ENCODE results near the gene DIAPH1.
"Not testable (repeated sequence)": the region's sequence is repeated elsewhere in the genome, so short reads cannot be mapped to it uniquely, and the experiment has no call there.

DIAPH1 gene

DNA sequence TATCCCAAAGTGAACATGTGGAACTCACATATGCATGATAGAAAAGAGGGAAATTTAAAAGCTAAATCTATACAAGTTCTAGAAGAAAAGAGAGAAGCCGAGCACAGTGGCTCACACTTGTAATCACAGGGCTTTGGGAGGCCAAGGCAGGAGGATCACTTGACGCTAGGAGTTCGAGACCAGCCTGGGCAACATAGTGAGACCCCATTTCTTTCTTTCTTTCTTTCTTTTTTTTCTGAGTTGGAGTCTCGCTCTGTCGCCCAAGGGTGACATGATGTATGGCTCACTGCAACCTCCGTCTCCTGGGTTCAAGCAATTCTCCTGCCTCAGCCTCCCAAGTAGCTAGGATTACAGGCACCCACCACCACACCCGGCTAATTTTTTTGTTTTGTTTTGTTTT is 8.9 kb downstream of the DIAPH1 start:
- H3K9ac ChIP-seq (ENCODE audit: low read length in 2 of 2); H3K4me1 ChIP-seq (ENCODE audit: control insufficient read depth, insufficient read depth, low read length); H3K27me3 ChIP-seq (ENCODE audit: control insufficient read depth in 1 of 2, insufficient read depth in 2 of 2, low read length in 2 of 2); H3K4me3 ChIP-seq (ENCODE audit: low read length in 2 of 2); H3K36me3 ChIP-seq (ENCODE audit: control insufficient read depth in 2 of 2, insufficient read depth in 2 of 2, low read length in 2 of 2); H3K9me3 ChIP-seq (ENCODE audit: control insufficient read depth in 2 of 2, low read length in 2 of 2); H3K27ac ChIP-seq (ENCODE audit: low read length): not testable (repeated sequence)

DNA sequence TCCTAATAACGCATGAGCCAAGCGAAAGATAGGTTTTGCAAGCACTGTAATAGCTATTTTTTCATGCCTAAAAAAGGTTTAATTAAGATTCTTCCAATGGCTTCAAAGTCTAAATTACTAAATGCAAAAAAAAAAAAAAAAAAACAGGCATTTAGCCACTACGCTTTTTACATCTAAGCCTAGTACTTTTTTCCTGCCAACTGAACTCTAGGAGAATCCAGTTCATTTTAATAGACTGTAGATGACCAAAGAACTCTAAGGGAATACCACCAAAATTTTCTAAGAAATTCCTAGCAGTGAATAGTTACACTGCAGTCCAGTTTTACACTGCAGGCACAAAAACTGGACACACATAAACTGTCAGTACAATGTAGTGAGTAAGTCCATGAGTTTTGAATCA is 9.8 kb downstream of the DIAPH1 start:
- no peaks in the 10 kb centered on the region for H3K4me1 ChIP-seq (ENCODE audit: control insufficient read depth, insufficient read depth, low read length)
- no peaks in the 10 kb centered on the region for H3K9me3 ChIP-seq (ENCODE audit: control insufficient read depth in 2 of 2, low read length in 2 of 2)
- no peaks in the 10 kb centered on the region for H3K36me3 ChIP-seq (ENCODE audit: control insufficient read depth in 2 of 2, insufficient read depth in 2 of 2, low read length in 2 of 2)
- no peaks in the 10 kb centered on the region for H3K27me3 ChIP-seq (ENCODE audit: control insufficient read depth in 1 of 2, insufficient read depth in 2 of 2, low read length in 2 of 2)
- H3K4me3 ChIP-seq (ENCODE audit: low read length in 2 of 2): no peak overlapping the region
- H3K27ac ChIP-seq (ENCODE audit: low read length): no peak overlapping the region
- H3K9ac ChIP-seq (ENCODE audit: low read length in 2 of 2): no peak overlapping the region

DNA sequence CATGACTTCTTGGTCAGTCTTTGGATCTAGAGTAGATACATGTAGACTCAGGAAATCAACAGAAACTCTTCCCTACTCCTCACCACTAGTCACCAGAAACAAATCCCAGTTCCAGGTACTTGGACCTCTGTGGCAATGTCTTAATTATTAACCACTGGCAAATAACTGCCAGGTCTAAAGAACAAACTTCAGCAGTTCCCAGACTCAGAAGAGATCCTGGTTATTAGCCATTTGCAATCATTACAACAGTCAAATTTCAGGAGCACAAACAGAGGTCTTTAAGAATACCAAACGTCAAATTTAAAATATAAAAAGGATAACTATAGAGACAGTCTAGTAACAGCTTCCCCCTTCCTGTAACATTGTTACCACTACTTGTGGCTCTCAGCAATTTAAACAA is 10.2 kb downstream of the DIAPH1 start:
- Histone ChIP-seq H3K9me3 (ENCODE audit: control insufficient read depth in 2 of 2, low read length in 2 of 2) (no peaks in the 10 kb centered on the region), H3K27ac (ENCODE audit: low read length) (no peak overlapping the region), H3K36me3 (ENCODE audit: control insufficient read depth in 2 of 2, insufficient read depth in 2 of 2, low read length in 2 of 2) (no peaks in the 10 kb centered on the region), H3K27me3 (ENCODE audit: control insufficient read depth in 1 of 2, insufficient read depth in 2 of 2, low read length in 2 of 2) (no peaks in the 10 kb centered on the region), H3K9ac (ENCODE audit: low read length in 2 of 2) (no peak overlapping the region), H3K4me1 (ENCODE audit: control insufficient read depth, insufficient read depth, low read length) (peaks cover 4% of the 10 kb centered on the region), H3K4me3 (ENCODE audit: low read length in 2 of 2) (no peak overlapping the region)

DNA sequence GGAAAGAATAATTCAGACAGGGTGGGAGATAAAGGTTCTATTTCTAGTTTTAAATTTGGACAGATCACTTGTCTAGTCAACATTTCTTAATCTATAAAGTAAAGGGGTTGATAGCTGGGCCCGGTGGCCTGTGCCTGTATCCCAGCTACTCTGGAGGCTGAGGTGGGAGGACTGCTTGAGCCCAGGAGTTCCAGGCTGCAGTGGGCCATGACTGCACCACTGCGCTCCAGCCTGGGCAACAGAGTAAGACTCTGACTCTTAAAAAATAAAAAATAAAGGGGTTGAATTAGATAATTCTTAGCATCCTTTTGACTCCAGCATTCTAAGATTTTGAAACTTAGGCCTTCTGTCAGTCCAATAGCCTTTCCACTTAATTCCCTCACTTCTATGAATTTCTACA is 10.8 kb downstream of the DIAPH1 start:
- Histone ChIP-seq H3K4me3 (ENCODE audit: low read length in 2 of 2) (no peak overlapping the region), H3K4me1 (ENCODE audit: control insufficient read depth, insufficient read depth, low read length) (peaks cover 4% of the 10 kb centered on the region), H3K36me3 (ENCODE audit: control insufficient read depth in 2 of 2, insufficient read depth in 2 of 2, low read length in 2 of 2) (no peaks in the 10 kb centered on the region), H3K27ac (ENCODE audit: low read length) (no peak overlapping the region), H3K27me3 (ENCODE audit: control insufficient read depth in 1 of 2, insufficient read depth in 2 of 2, low read length in 2 of 2) (no peaks in the 10 kb centered on the region), H3K9me3 (ENCODE audit: control insufficient read depth in 2 of 2, low read length in 2 of 2) (no peaks in the 10 kb centered on the region), H3K9ac (ENCODE audit: low read length in 2 of 2) (no peak overlapping the region)

DNA sequence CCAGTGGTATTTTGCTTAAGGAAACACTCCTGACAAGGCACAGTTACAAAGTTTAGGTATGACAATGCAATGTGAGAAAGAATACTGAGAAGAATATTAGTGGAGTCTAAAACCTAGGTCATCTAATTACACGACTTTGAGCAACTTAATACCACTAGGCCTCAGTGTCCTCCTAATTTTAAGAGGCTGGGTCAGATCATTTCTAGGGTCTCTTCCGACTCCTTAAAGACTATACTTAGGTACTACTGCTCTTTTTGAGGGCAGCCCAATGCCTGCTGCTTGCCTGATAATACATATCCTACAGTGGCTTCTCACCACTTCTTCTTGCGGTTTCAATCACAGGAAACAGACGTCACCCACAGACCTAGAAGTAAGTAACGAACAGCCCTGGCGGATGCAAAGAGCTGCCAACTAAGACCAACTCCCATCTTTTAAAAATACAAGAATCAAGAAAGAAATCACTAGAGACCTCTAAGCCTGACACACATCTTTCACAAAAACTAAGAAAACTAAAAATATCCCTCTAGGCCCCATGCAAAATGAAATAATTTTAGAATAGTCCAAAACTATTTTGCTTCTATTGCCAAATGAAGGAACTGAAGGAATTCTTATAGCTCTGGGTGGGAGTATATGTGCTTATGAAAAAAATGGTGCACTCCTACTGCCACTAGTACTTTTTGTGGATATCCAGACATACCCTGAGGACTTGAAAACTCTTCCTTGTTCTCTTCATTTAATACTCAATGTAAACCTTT is 13.1 kb downstream of the DIAPH1 start:
- peaks cover 4% of the 10 kb centered on the region for H3K4me1 ChIP-seq (ENCODE audit: control insufficient read depth, insufficient read depth, low read length)
- no peaks in the 10 kb centered on the region for H3K9me3 ChIP-seq (ENCODE audit: control insufficient read depth in 2 of 2, low read length in 2 of 2)
- H3K4me3 ChIP-seq (ENCODE audit: low read length in 2 of 2): no peak overlapping the region
- H3K27ac ChIP-seq (ENCODE audit: low read length): no peak overlapping the region
- H3K9ac ChIP-seq (ENCODE audit: low read length in 2 of 2): no peak overlapping the region
- H3K36me3 ChIP-seq (ENCODE audit: control insufficient read depth in 2 of 2, insufficient read depth in 2 of 2, low read length in 2 of 2): no peaks in the 10 kb centered on the region
- H3K27me3 ChIP-seq (ENCODE audit: control insufficient read depth in 1 of 2, insufficient read depth in 2 of 2, low read length in 2 of 2): no peaks in the 10 kb centered on the region

DNA sequence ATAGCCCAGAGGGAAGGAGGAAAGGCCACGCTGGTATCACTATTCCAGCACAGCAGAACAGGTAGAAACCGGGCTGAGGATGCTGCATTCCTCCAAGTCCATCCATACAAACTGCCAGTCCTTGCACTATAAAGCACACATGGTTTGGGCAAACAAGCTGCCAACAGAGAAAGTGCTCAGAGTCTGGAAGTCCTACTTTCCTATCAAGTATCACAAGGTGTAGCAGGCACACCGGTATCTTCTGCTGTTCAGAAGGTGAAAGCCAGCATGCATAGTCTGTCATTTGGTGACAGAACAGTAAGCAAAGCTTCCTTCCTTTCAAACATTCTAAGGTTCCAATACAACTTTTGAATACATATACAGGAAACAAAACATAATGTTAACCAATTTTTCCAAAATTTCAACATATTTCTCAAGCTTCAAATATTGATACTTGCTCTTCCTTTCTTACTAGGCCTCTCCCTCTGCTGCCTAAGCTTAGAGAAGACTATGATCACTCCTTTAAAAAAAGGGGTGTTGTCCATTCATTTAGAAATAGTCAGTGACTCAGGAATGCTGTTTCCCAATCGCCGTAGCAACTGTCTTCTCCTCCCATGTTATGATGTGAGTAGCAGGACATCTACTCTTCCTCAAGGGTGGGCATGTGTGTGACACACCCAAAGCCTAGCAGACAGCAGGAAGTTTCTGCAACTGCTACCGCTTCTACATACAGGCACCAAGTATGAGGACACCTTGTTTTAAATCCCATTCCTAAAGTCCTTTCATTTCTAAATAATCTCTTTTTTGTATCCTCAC is 14.7 kb downstream of the DIAPH1 start:
- no peak overlapping the region for H3K4me3 ChIP-seq (ENCODE audit: low read length in 2 of 2)
- H3K9me3 ChIP-seq (ENCODE audit: control insufficient read depth in 2 of 2, low read length in 2 of 2): no peaks in the 10 kb centered on the region
- H3K36me3 ChIP-seq (ENCODE audit: control insufficient read depth in 2 of 2, insufficient read depth in 2 of 2, low read length in 2 of 2): no peaks in the 10 kb centered on the region
- H3K27ac ChIP-seq (ENCODE audit: low read length): no peak overlapping the region
- peak overlapping the region in 1 of 2 donors; percentile 15 for H3K9ac ChIP-seq (ENCODE audit: low read length in 2 of 2)
- no peaks in the 10 kb centered on the region for H3K27me3 ChIP-seq (ENCODE audit: control insufficient read depth in 1 of 2, insufficient read depth in 2 of 2, low read length in 2 of 2)
- H3K4me1 ChIP-seq (ENCODE audit: control insufficient read depth, insufficient read depth, low read length): peaks cover 9% of the 10 kb centered on the region

DNA sequence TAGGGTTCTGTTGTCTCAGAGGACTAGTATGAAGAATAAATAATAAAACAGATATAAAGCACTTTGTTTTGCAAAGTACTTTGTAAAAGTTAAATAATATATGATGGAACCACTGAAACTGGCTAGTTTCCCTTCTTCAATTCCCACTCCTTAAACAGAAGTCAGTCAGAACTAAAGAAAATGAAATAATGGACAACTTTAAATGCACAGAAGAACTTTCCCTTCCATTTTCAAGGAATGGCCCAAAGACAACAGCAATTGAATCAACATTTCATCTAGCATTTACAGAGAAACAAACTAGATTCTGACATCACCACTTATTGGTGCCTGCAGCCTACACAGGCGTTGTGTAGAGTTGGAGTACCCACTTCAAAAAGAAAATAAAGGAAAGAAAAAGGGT is 16.2 kb downstream of the DIAPH1 start:
- Histone ChIP-seq H3K27ac (ENCODE audit: low read length) (no peak overlapping the region), H3K9me3 (ENCODE audit: control insufficient read depth in 2 of 2, low read length in 2 of 2) (no peaks in the 10 kb centered on the region), H3K4me3 (ENCODE audit: low read length in 2 of 2) (no peak overlapping the region), H3K9ac (ENCODE audit: low read length in 2 of 2) (no peak overlapping the region), H3K36me3 (ENCODE audit: control insufficient read depth in 2 of 2, insufficient read depth in 2 of 2, low read length in 2 of 2) (no peaks in the 10 kb centered on the region), H3K4me1 (ENCODE audit: control insufficient read depth, insufficient read depth, low read length) (peaks cover 9% of the 10 kb centered on the region), H3K27me3 (ENCODE audit: control insufficient read depth in 1 of 2, insufficient read depth in 2 of 2, low read length in 2 of 2) (no peaks in the 10 kb centered on the region)

DNA sequence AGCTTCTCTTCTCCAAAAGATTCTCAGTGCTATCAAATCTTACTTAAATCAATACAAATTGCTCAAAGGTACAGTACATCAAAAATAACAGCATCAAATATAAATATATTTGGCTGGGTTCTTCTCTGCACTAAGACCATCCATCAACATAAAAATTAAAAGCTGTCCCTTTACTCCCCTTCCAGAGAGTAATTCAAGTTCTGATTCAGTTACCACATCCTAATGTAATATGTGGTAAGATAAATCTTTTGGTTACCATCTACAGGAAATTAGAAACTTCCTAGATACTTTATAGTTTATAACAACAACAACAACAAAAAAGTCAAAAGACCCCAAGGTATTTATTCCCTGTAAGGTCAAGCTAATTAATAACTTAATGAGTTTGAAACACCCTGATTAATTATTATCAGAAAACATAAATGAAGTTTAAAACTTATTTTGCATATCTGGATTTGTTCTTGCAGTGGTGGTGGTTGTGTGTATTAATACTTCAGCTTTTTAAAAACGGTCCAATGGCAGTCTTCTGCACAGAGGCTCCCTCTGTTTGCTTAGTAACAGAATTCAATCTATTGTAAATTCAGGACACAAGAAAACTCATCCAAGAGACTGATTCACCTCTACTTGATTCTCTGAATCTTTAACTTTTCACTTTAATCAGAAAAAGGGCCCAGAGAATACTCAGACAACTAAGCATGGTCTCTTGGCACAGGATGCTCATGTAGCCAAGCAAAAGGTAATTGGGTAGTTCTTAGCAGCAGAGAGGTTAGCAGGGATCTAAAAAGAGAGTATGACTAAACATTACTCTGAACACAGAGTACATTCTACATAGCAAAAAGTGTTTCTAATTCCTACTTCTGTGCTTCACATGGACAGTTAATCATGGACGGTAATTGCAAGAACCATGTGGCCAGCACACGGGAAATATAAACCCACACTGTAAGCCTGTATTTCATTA is 20.1 kb downstream of the DIAPH1 start:
- H3K36me3 ChIP-seq (ENCODE audit: control insufficient read depth in 2 of 2, insufficient read depth in 2 of 2, low read length in 2 of 2): no peaks in the 10 kb centered on the region
- peak overlapping the region in 1 of 2 donors; percentile 29 for H3K9ac ChIP-seq (ENCODE audit: low read length in 2 of 2)
- H3K9me3 ChIP-seq (ENCODE audit: control insufficient read depth in 2 of 2, low read length in 2 of 2): no peaks in the 10 kb centered on the region
- H3K27me3 ChIP-seq (ENCODE audit: control insufficient read depth in 1 of 2, insufficient read depth in 2 of 2, low read length in 2 of 2): no peaks in the 10 kb centered on the region
- peak overlapping the region; percentile 58 for H3K27ac ChIP-seq (ENCODE audit: low read length)
- H3K4me1 ChIP-seq (ENCODE audit: control insufficient read depth, insufficient read depth, low read length): peaks cover 6% of the 10 kb centered on the region
- no peak overlapping the region for H3K4me3 ChIP-seq (ENCODE audit: low read length in 2 of 2)

DNA sequence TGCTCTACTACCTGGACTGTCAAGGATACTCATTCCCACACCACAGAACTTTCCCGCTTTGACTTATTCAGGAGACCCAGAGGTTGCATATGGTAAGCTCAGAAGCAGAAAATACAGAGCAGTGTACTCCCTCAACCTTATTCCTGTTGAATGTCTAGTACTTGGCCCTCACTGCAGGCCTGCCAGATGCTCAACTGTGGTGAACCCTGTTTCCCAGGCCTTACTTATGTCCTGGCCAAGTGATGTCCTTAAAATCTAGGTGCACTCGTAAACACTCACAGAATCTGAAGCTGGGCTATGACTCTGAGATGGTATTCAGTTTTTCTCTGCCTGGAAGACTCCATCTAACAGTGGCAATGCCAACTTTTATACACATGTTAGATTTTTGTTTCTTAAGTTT is 21.0 kb downstream of the DIAPH1 start:
- no peaks in the 10 kb centered on the region for H3K9me3 ChIP-seq (ENCODE audit: control insufficient read depth in 2 of 2, low read length in 2 of 2)
- H3K4me1 ChIP-seq (ENCODE audit: control insufficient read depth, insufficient read depth, low read length): peaks cover 6% of the 10 kb centered on the region
- H3K9ac ChIP-seq (ENCODE audit: low read length in 2 of 2): no peak overlapping the region
- no peaks in the 10 kb centered on the region for H3K36me3 ChIP-seq (ENCODE audit: control insufficient read depth in 2 of 2, insufficient read depth in 2 of 2, low read length in 2 of 2)
- H3K4me3 ChIP-seq (ENCODE audit: low read length in 2 of 2): no peak overlapping the region
- no peaks in the 10 kb centered on the region for H3K27me3 ChIP-seq (ENCODE audit: control insufficient read depth in 1 of 2, insufficient read depth in 2 of 2, low read length in 2 of 2)
- H3K27ac ChIP-seq (ENCODE audit: low read length): no peak overlapping the region

DNA sequence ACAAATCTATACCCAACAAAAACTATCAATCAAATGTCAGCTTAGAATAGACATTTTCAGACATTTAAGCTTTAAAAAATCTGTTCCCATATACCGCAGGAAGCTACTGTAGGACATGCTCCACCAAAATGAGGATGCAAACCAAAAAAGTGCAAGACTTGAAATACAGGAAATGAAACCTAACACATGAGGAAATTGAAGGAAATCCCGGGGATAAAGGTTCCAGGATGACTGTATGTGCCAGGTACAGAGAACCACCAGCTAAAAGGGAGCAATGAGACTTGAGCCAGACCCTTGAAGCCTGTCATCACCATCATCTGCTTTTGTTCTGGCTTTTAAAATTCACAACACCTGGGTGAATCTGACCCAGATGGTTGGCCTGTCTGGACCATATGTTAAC is 21.4 kb downstream of the DIAPH1 start:
- Histone ChIP-seq H3K4me1 (ENCODE audit: control insufficient read depth, insufficient read depth, low read length) (peaks cover 6% of the 10 kb centered on the region), H3K27me3 (ENCODE audit: control insufficient read depth in 1 of 2, insufficient read depth in 2 of 2, low read length in 2 of 2) (no peaks in the 10 kb centered on the region), H3K27ac (ENCODE audit: low read length) (no peak overlapping the region)

More for the DNA sequence above, 21.4 kb downstream of the DIAPH1 start:
- Histone ChIP-seq H3K36me3 (ENCODE audit: control insufficient read depth in 2 of 2, insufficient read depth in 2 of 2, low read length in 2 of 2) (no peaks in the 10 kb centered on the region), H3K9me3 (ENCODE audit: control insufficient read depth in 2 of 2, low read length in 2 of 2) (no peaks in the 10 kb centered on the region), H3K4me3 (ENCODE audit: low read length in 2 of 2) (no peak overlapping the region), H3K9ac (ENCODE audit: low read length in 2 of 2) (no peak overlapping the region)
